ENCODE data around the gene AKR1D1. TPM values are rescaled to one million over a fixed set of nuclear protein-coding genes. Genes with fewer than 3 reads are reported as not detected.

The AKR1D1 gene
- total and polyA plus RNA-seq, 2 of the 13 experiments (the other 11 are each of a cell fraction or from before 2014, with no cell fraction given) = 6.9 to 37.0 TPM

GRCh38 chr7:138158739-138159528, 82.7 kb downstream of the AKR1D1 start (continued):
- TF ChIP-seq HNRNPL (IDR thresholded peaks at IDR 0.05; ENCODE audit: low read depth, low read length) (no peak), REXO4 (CRISPR knock-in tag; IDR thresholded peaks at IDR 0.05; ENCODE audit: borderline replicate concordance) (no peak), IKZF5 (CRISPR knock-in tag; IDR thresholded peaks at IDR 0.05) (peak; percentile 54; the same call in 1 of the 2 replicates), POGZ (CRISPR knock-in tag; IDR thresholded peaks at IDR 0.05) (peak; percentile 53), SIX4 (CRISPR knock-in tag; IDR thresholded peaks at IDR 0.05) (no peak), ARID2 (CRISPR knock-in tag; IDR thresholded peaks at IDR 0.05; ENCODE audit: borderline replicate concordance) (no peak), ATF3 (CRISPR knock-in tag; IDR thresholded peaks at IDR 0.05) (peak; percentile 21; the same call in 1 of the 2 replicates), ZMYM3 (CRISPR knock-in tag; IDR thresholded peaks at IDR 0.05) (peak; percentile 47), ZFP1 (CRISPR knock-in tag; IDR thresholded peaks at IDR 0.05) (0 out of 2 replicates have a peak, but pooled peaks have one; percentile 22), ARID5B (CRISPR knock-in tag; IDR thresholded peaks at IDR 0.05) (peak; percentile 90), HNF4A (CRISPR knock-in tag; IDR thresholded peaks at IDR 0.05) (peak; percentile 28; the same call in 1 of the 2 replicates), ELF3 (CRISPR knock-in tag; IDR thresholded peaks at IDR 0.05) (peak; percentile 72), ZFX (CRISPR knock-in tag; IDR thresholded peaks at IDR 0.05; ENCODE audit: low read depth) (peak; percentile 61), MAX (IDR thresholded peaks at IDR 0.05) (0 out of 2 replicates have a peak, but pooled peaks have one; percentile 7), HNF4G (IDR thresholded peaks at IDR 0.05; ENCODE audit: borderline replicate concordance, low read depth, low read length) (peak; percentile 41; the same call in 1 of the 2 replicates), HNF4G (CRISPR knock-in tag; IDR thresholded peaks at IDR 0.05; ENCODE audit: borderline replicate concordance, low read depth) (no peak), ZNF10 (CRISPR knock-in tag; IDR thresholded peaks at IDR 0.05; ENCODE audit: borderline replicate concordance, low read depth) (no peak), LRRFIP1 (CRISPR knock-in tag; conservative IDR thresholded peaks at IDR 0.05) (no peak), ZNF383 (CRISPR knock-in tag; IDR thresholded peaks at IDR 0.05; ENCODE audit: borderline replicate concordance) (no peak), NCOA5 (CRISPR knock-in tag; IDR thresholded peaks at IDR 0.05) (no peak), ZNF605 (CRISPR knock-in tag; IDR thresholded peaks at IDR 0.05) (no peak), ZNF652 (CRISPR knock-in tag; IDR thresholded peaks at IDR 0.05; ENCODE audit: borderline replicate concordance, low read depth) (0 out of 2 replicates have a peak, but pooled peaks have one; percentile 35), GZF1 (CRISPR knock-in tag; IDR thresholded peaks at IDR 0.05) (no peak)

Measured in HepG2 (cell line).